DMS 273 treated with DMSO at 0.1 percent for 48 hours (cell line): ENCODE results near the gene KDM5B.

Experiments used
- DNase-seq: peaks from one replicate; lab custom pipeline; 2025; lab: John Stamatoyannopoulos, UW

The KDM5B gene

GRCh38 chr1:202685641-202686040 is 122.6 kb downstream of the KDM5B start:
- no peak for DNase-seq

GRCh38 chr1:202684716-202685115 is 123.5 kb downstream of the KDM5B start:
- no peak for DNase-seq

- no peak for DNase-seq
Observed at GRCh38 chr1:202683029-202683428, 125.2 kb downstream of the KDM5B start.

- DNase-seq = no peak
Observed at GRCh38 chr1:202682477-202682876, 125.7 kb downstream of the KDM5B start.

- no peak for DNase-seq
Observed at GRCh38 chr1:202681736-202682420, 126.3 kb downstream of the KDM5B start.

GRCh38 chr1:202680586-202681352 is 127.5 kb downstream of the KDM5B start:
- DNase-seq = no peak

- DNase-seq = no peak
Observed at GRCh38 chr1:202679406-202680177, 128.6 kb downstream of the KDM5B start.

GRCh38 chr1:202677433-202677832 is 130.8 kb downstream of the KDM5B start:
- no peak for DNase-seq
